Mononuclear cell (primary cell): ENCODE results near the gene DNASE1L1. TPM values are rescaled to one million over a fixed set of nuclear protein-coding genes. Genes with fewer than 3 reads are reported as not detected.

Experiments used
- H3K27me3 ChIP-seq: 2 replicates; pipeline ENCODE4 v1.6.0; 2011; ENCODE audit warnings: low read length, control low read depth; ENCODE audit not compliant: insufficient read depth
- H3K4me1 ChIP-seq: 2 replicates; pipeline ENCODE4 v1.5.1; 2011; ENCODE audit warnings: mild to moderate bottlenecking, low read length, control low read depth; ENCODE audit not compliant: insufficient read depth
- H3K4me3 ChIP-seq: 2 replicates; pipeline ENCODE4 v1.5.1; 2011; ENCODE audit warnings: mild to moderate bottlenecking, low read length, moderate library complexity
- H3K9me3 ChIP-seq: 2 replicates; pipeline ENCODE4 v1.5.1; 2011; ENCODE audit warnings: low read depth, mild to moderate bottlenecking, control low read depth, low read length
- total RNA-seq: library from RNA; depleted of rRNA; stranded (reverse); fragments of >200 nt; gene quantifications from one replicate; pipeline ENCODE4 v1.2.3, GENCODE V29; 2012

DNASE1L1 gene
- total RNA-seq, 1 donor = 30.2 TPM

DNA sequence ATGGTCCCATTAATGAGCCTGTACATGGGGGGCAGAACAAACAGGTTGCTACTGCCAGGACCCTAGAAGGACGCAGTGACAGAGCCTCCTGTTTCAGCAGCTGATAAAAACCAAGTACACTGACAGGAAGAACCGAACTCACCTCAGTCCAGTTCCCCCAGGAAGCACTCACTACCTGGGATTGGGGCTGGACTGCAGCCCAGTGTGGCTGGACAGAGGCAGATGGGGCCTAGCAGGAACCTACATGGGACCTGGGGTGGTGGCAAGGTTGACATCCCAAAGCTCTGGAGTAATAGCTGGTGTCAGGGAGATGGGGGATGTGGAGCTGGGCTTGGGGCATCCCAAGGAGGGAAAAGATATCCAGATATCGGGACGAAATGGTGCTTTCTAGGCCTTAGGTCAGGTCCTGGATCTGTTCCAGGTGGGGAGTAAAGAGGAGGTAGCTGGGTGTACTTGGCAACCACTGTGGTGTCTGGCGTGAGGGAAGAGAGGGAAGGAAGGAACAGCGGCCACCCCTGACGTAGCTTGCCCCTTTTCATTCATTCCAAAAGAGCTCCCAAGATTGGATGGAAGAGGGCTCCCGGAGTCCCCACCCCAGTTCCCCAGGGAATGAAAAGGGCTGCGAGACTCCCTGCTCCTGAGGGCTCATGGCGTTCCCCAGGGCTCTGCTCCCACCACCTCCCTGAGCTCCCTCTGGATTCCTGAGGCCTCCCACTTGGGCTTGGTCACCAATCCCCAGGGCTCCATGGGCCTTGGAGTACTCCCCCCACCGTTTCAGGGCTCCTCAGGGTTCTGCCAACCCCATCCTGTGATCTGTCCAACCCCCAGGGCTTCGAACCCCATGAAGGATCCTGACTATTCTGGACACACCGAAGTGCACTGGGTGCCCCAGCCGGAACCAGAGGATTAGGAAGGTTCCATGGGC, 25.4 kb downstream of the DNASE1L1 start:
- Histone ChIP-seq H3K4me1 (peaks cover 18% of the 10 kb centered on the region), H3K27me3 (no peaks in the 10 kb centered on the region), H3K4me3 (no peak overlapping the region), H3K9me3 (no peaks in the 10 kb centered on the region)

DNA sequence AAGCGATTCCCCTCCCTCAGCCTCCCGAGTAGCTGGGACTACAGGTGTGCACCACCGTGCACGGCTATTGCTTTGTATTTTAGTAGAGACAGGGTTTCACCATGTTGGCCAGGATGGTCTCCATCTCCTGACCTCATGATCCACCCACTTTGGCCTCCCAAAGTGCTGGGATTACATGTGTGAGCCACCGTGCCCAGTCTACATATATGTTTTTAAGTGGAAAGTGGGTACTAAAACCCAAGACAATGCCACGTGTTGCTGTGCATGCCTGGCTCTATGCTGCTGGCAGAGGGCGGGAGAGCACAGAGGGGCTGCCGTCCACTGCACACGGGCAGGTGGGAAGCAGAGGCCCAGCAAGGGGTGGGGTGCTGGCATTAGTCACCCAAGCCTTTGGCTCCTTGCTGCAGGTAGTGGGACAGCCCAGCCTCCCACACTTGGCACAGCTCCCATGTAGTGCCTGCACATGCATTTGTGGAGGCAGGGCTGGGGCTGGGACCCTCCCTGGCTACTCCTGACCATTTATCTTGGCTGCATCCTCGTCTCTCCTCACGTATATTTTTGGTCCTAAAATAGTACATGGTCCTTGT, 26.5 kb downstream of the DNASE1L1 start:
- no peaks in the 10 kb centered on the region for H3K27me3 ChIP-seq
- no peaks in the 10 kb centered on the region for H3K9me3 ChIP-seq
- H3K4me1 ChIP-seq = peaks cover 24% of the 10 kb centered on the region
- H3K4me3 ChIP-seq = no peak overlapping the region

DNA sequence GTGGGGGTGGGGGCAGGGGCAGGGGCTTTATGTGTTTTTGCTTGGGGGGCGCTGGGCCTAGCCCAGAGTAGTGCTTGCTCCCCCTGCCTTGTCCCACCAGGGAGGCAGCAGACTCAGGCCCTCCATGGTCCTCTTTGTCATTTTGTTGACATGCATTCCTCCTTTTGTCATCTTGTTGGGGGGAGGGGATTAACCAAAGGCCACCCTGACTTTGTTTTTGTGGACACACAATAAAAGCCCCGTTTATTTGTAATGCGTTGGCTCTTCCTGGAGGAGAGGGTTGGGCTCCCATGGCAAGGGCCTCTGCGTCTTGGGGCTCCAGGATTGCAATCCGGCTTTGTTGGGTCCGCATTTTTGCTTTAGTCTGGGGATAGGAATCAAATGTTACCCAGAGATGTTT, 27.8 kb downstream of the DNASE1L1 start:
- no peaks in the 10 kb centered on the region for H3K9me3 ChIP-seq
- no peak overlapping the region for H3K4me3 ChIP-seq
- peaks cover 28% of the 10 kb centered on the region for H3K4me1 ChIP-seq
- H3K27me3 ChIP-seq = no peaks in the 10 kb centered on the region

DNA sequence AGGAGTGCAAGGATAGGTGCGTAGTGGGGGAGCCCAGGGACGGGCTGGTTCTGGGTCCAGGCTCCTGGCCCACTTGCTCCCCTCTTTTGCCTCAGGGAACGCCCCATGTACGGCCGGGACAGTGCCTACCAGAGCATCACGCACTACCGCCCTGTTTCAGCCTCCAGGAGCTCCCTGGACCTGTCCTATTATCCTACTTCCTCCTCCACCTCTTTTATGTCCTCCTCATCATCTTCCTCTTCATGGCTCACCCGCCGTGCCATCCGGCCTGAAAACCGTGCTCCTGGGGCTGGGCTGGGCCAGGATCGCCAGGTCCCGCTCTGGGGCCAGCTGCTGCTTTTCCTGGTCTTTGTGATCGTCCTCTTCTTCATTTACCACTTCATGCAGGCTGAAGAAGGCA, 28.3 kb downstream of the DNASE1L1 start:
- H3K4me3 ChIP-seq = no peak overlapping the region

DNA sequence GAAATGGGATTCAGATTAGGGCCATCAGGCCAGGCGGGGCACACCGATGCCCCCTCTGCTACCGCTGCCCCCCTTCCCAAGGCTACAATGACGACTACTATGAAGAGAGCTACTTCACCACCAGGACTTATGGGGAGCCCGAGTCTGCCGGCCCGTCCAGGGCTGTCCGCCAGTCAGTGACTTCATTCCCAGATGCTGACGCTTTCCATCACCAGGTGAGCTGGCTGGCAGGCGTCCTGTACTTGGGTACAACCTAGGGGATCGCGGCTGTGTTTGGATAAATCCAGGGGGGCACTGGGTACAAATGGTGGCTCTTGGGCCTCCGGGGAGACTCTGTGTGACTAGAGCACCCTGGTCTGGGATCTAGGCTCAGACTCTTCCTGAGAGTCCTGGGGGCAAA, 28.9 kb downstream of the DNASE1L1 start:
- Histone ChIP-seq H3K4me1 (peaks cover 28% of the 10 kb centered on the region), H3K9me3 (no peaks in the 10 kb centered on the region), H3K27me3 (no peaks in the 10 kb centered on the region), H3K4me3 (peak overlapping the region; percentile 65)

More for the DNA sequence above, 28.3 kb downstream of the DNASE1L1 start:
- Histone ChIP-seq H3K4me1 (peaks cover 28% of the 10 kb centered on the region), H3K9me3 (no peaks in the 10 kb centered on the region), H3K27me3 (no peaks in the 10 kb centered on the region)

DNA sequence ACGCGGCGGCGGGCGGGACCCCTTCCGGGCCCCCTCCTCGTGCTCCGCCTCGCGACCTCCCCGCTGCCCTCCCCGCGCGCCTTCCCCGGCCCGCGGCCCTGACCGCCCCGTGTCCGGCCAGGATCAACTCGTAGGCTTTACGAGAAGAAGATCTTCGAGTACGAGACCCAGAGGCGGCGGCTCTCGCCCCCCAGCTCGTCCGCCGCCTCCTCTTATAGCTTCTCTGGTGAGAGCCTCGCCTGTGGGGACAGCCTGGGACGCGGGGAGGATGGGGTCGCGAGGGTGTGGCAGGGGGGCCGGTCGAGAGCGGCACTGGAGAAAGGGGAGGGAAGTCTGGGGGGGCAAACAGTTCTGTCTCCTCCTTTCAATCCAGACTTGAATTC, 29.5 kb downstream of the DNASE1L1 start:
- H3K4me3 ChIP-seq = peak overlapping the region; percentile 65

DNA sequence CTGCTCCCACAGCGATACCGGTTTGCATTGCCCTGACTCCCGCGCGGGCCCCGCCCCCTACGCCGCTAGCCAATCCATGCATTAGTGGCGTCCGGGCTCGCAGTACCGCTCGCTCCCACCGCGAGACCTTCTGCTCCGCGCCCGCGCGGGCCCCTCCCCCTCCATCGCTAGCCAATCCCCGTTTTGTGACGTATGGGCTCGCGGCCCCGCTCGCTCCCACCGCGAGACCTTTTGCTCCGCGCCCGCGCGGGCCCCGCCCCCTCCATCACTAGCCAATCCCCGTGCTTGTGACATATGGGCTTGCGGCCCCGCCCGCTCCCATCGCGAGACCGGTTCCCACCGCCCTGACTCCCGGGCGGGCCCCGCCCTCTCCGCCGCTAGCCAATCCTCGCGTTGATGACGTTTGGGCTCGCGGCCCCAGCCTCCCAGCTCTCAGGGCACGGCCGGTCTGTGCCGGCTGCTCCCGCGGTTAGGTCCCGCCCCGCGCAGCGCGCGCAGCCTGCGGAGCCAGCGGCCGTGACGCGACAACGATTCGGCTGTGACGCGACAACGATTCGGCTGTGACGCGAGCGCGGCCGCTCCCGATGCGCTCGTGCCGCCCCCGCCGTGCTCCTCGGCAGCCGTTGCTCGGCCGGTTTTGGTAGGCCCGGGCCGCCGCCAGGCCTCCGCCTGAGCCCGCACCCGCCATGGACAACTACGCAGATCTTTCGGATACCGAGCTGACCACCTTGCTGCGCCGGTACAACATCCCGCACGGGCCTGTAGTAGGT, 30.1 kb downstream of the DNASE1L1 start, which contains the start of gene EMD:
Gene EMD, plus strand, starts transcription at position 497 of the 770 bp plus-strand sequence. Its CDS starts 190 bp downstream, at position 687.
- Histone ChIP-seq H3K4me1 (peaks cover 29% of the 10 kb centered on the region), H3K27me3 (no peaks in the 10 kb centered on the region), H3K4me3 (peak within 1 kb of the TSS; percentile 65), H3K9me3 (no peaks in the 10 kb centered on the region)

More for the DNA sequence above, 29.5 kb downstream of the DNASE1L1 start:
- Histone ChIP-seq H3K27me3 (no peaks in the 10 kb centered on the region), H3K4me1 (peaks cover 31% of the 10 kb centered on the region), H3K9me3 (no peaks in the 10 kb centered on the region)

DNA sequence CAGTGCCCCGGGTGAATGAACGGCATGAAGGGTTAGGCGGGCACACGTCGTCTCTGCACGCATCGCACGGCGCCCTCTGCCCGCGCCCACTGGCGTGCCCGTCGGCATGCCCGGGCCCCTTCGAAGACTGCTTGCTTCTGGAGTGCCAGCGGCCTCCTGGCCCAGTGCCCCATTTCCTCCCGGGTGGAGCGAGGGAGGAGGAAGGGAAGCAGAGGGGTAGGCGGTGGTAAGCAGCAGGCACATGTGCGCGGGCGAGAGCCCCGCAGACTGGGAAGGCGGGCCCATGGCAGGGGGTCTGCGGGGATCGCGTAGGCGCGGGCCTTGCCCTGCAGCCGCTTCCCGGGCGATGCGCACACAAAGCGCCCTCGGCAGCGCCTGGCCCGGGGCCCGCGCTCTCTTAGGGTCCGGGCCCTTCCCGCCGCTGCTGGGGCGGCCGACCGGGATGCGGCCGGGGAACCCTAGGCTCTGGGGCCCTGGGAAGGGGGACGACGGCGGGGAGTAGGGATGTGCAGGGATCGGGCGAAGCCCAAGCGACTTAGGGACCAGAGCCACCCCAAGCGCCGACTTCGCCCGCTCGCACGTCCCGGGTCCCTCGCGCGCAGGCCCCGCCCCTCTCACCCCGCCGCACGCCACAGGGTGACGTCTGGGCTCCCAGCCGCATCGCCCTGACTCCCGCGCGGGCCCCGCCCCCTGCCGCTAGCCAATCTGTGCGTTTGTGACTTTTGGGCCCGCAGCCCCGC, 30.8 kb downstream of the DNASE1L1 start:
- peak overlapping the region; percentile 28 for H3K4me3 ChIP-seq

DNA sequence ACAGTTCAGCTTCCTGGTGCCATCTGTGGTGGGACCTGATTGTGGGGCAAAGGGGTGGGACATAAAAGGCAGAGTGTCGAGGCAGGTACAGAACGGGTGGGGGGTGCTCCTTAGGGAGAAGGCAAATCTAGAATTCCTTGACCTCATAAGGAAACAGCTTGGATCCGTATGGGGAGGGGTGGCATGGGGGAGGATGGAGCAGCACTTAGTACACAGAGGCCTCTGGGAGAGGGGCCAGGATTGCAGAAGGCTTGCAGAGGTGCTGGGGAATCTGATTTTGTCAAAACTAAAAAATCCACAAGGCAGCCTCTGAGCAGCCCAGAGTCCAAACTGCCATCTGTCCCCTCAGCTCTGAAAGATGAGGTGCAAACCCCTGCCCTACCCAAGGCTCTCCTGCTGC, 32.3 kb downstream of the DNASE1L1 start:
- H3K4me3 ChIP-seq = no peak overlapping the region
- peaks cover 51% of the 10 kb centered on the region for H3K4me1 ChIP-seq
- H3K9me3 ChIP-seq = no peaks in the 10 kb centered on the region
- no peaks in the 10 kb centered on the region for H3K27me3 ChIP-seq

More for the DNA sequence above, 30.8 kb downstream of the DNASE1L1 start:
- H3K27me3 ChIP-seq = no peaks in the 10 kb centered on the region
- peaks cover 37% of the 10 kb centered on the region for H3K4me1 ChIP-seq
- no peaks in the 10 kb centered on the region for H3K9me3 ChIP-seq

DNA sequence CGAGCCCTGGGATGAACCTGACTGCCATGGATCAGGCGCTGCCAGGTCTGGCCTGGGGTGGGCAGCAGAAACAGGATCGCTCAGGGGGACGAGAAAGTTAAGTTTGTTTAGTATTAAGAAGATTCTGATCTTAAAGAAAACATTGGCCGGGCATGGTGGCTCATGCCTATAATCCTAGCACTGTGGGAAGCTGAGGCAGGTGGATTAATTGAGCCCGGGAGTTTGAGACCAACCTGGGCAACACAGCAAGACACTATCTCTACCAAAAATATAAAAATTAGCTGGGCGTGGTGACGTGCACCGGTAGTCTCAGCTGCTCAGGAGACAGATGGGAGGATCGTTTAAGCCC, 33.9 kb downstream of the DNASE1L1 start:
- Histone ChIP-seq H3K4me1 (peaks cover 44% of the 10 kb centered on the region), H3K4me3 (no peak overlapping the region)

DNA sequence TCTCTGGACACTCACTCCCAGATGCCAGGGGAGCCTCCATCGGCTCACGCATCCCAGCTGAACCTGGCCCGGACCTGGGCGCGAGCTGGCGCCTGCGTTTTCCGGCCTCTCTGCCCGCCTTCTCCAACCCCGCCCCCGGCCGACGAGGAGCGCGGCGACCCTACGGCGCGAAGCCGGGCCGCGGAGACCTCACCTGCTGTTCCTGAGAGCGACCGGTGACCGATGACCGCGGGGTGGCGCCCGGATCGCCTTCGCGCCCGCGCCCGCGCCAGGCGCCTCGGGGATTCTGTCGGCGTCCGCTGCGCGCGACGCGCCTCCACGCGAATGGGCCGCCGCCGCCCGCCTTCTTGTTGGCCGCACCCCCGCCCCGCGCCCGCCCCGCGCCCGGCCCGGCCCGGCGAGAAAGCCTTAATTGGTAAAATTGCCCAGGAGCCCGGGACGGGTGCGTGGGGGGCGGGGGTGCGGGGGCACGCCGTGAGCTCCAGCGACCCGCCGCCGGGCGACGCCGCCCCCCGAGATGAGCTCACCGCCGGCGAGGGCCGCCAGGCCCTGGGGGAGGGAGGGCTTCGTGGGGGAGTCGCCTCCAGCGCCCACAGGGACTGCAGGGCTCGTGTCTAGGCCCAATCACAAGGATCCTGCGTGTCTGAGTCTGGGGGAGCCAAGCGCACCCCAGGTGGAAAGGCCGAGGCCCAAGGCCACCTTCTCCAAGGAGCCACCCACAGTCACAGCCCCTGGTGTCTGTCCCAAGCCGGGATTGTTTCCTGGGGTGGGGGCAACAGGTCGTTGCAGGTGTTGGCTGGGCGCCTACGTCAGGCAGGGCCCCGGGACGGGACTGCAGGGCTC, 34.5 kb downstream of the DNASE1L1 start, which contains the start of gene FLNA:
Gene FLNA, minus strand, starts transcription at position 322 of the 843 bp plus-strand sequence. CDS start 3,389 bp downstream, outside the sequence.
- Histone ChIP-seq H3K27me3 (no peaks in the 10 kb centered on the region), H3K4me1 (peaks cover 39% of the 10 kb centered on the region), H3K4me3 (no peak within 1 kb of the TSS), H3K9me3 (no peaks in the 10 kb centered on the region)

More for the DNA sequence above, 33.9 kb downstream of the DNASE1L1 start:
- Histone ChIP-seq H3K9me3 (no peaks in the 10 kb centered on the region), H3K27me3 (no peaks in the 10 kb centered on the region)

DNA sequence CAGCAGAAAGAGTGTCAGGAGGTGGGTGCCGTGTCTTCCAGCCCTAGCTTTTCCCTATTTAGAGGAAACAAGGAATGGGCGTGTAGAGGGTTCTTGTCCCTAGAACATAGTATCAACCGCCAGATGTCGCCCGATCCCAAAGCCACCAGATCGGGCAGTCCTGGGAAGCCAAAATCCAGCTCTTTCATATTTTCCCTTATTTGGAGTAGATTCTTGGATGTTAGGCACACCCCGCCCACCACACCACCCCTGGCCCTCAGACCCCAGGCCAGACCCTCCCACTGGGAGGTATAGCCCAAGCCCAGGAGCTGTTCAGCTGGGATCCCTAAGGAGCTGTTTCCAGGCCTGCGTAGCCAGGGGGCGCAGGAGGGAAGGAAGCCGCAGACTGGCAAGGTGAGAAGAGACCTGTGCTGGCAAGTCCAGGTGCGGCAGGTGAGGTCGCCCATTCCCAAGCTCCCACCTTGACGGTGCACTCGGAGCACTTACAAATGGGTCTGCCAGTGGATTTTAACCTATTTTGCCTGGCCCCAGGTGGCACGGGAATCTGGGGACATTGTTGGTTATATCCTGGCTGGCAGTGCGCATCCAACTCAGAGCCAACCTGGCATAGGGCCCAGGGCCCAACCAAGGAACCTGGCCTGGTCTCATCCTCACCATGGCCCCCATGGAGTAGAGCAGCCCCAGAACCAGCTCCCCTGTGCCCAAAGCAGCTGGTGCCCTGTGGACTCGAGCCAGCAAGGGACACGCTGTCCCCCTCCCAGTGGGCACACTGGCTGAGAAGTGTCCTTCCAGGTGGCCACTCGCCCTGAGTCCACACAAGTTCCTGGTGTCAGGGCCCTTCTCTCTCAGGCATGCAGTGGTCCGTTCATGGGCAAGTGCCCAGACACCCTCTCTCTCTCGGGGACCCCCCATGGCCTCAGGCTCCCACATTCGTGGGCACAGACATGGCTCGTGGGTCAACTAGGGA, 35.4 kb downstream of the DNASE1L1 start:
- Histone ChIP-seq H3K4me3 (no peak overlapping the region), H3K27me3 (no peaks in the 10 kb centered on the region), H3K9me3 (no peaks in the 10 kb centered on the region), H3K4me1 (peaks cover 39% of the 10 kb centered on the region)

DNA sequence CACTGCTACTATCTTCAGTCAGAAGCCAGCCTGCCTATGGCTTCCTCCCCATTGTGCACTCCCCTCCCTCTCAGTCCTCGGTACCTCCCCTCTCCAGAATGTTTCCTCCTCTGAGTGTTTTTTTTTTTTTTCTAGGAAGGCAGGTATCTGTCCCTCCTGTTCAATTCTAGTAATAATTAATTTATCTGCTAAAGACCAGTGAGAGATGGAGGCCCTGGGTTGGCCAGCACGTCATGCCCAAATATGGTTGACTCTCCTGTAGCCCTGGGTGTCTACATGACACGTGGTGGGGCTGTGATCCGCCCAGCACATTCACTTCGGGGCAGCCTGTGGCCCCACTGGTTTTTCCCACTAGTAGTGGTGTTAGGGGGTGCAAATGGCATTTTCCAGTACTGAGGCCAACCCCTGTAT, 36.4 kb downstream of the DNASE1L1 start:
- Histone ChIP-seq H3K4me1 (peaks cover 42% of the 10 kb centered on the region), H3K4me3 (no peak overlapping the region), H3K9me3 (no peaks in the 10 kb centered on the region), H3K27me3 (no peaks in the 10 kb centered on the region)
